ENCODE data around the gene STAT5A.
A peak's percentile ranks its signal among the peaks of the same experiment; 100 is the strongest.

- no peak for TF ChIP-seq SMC3 (IDR thresholded peaks at IDR 0.05; ENCODE audit: low read depth, low read length)
- TF ChIP-seq ELF1 (IDR thresholded peaks at IDR 0.05): no peak
- peak; percentile 43 for TF ChIP-seq TCF12 (IDR thresholded peaks at IDR 0.05)
- TF ChIP-seq NRF1 (IDR thresholded peaks at IDR 0.05; ENCODE audit: low read depth, low read length): no peak
Measured at GRCh38 chr17:42329025-42329976, 41.0 kb downstream of the STAT5A start.
